GM21367 (cell line): ENCODE results near the gene SPACA9.

ENCODE experiments used
- ATAC-seq: cut with Tn5 transposase; IDR thresholded peaks from one replicate; pipeline ENCODE4 v1.9.1; 2021; ENCODE audit not compliant: unreplicated experiment

The SPACA9 gene

GRCh38 chr9:132878695-132879456, at the start of gene SPACA9:
Gene SPACA9 (plus strand): TSS chr9:132878898. CDS start chr9:132883948, 5,050 bp downstream.
- ATAC-seq, result no peak

GRCh38 chr9:132832171-132832881, 46.4 kb upstream of the SPACA9 start:
- no peak for ATAC-seq

DNA sequence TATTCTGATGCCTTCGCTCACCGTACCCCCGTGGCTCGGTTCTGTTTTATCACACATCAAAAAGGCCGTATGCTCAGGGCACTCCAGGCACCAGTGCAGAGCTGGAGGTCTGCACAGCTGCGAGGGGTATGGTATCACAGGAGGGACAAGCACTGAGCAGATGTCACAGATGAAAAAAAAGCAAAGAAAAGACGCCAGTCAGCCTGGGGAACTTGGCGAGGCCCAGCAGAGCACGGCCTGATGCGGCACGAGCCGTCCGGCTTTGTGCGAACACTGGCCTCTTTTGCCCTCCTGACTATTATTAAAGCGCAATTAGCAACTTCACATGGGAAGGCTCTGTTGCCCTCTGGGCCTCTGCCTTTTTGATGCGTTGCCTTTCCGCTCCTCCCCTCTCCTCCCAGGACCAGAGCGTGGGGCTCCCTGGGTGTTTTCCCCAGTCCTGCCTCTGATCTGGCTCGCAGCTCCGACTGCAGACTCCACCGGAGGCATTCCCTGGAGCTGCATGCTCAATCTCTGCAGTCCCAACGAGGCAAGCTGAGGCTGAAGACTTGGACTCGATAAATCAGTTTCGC, 45.1 kb upstream of the SPACA9 start:
- no peak for ATAC-seq

- ATAC-seq, result no peak
Observed at GRCh38 chr9:132834343-132834742, 44.4 kb upstream of the SPACA9 start.

- no peak for ATAC-seq
Observed at GRCh38 chr9:132837501-132838286, 41.0 kb upstream of the SPACA9 start.

DNA sequence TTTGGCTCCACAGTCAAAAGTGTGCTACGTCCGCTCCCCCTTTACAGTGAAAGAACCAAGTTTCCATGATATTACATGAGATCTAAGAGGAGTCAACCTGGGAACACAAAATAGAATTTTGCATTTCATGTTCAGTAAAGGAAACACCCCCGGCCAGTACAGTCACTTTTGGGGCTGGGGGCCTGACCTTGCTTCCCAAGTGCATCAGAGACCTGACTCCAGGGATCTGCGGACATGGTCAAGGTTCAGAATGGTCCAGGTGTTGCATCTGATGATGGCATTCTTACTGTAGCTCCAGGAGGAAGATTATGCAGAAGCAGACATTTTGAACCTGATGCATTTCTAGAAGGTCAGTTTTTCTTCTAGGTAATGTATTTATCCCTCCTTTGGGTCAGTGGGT, 40.4 kb upstream of the SPACA9 start:
- no peak for ATAC-seq

GRCh38 chr9:132840980-132841379, 37.7 kb upstream of the SPACA9 start:
- no peak for ATAC-seq

GRCh38 chr9:132842124-132843044, 36.3 kb upstream of the SPACA9 start:
- ATAC-seq, result no peak

GRCh38 chr9:132846109-132846917, 32.4 kb upstream of the SPACA9 start:
- no peak for ATAC-seq

DNA sequence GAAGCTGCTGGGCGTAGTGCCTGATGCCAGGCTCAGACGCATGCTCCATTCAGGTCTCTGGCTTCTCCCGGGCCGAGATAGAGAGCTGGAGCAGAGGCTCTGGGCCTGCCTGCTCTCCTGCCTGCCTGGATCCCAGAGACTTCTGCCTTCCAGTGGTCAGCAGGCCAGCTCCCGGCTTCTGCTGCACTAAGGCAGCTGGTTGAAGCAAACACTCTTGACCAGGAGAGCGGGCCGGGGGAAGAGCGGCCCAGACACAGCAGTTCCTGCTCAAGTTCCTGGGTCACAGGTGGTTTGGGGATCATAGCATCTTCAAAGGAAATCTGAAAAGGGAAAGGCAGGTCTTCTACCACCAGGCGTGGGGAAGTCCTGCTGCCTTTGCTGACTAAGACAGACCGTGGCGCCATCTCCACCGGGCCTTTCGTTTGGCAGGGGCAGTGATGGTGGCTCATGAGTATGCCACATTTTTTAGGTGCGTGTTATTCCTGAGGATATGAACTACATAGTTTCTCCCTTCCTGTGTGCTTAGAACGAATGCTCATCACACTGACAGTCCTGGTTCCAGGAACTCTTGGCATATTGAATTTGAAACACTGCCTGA, 31.7 kb upstream of the SPACA9 start:
- ATAC-seq, result no peak

- no peak for ATAC-seq
Observed at GRCh38 chr9:132849185-132849706, 29.5 kb upstream of the SPACA9 start.

- ATAC-seq, result no peak
Observed at GRCh38 chr9:132853482-132853881, 25.2 kb upstream of the SPACA9 start.

- no peak for ATAC-seq
Observed at GRCh38 chr9:132854832-132855231, 23.9 kb upstream of the SPACA9 start.

DNA sequence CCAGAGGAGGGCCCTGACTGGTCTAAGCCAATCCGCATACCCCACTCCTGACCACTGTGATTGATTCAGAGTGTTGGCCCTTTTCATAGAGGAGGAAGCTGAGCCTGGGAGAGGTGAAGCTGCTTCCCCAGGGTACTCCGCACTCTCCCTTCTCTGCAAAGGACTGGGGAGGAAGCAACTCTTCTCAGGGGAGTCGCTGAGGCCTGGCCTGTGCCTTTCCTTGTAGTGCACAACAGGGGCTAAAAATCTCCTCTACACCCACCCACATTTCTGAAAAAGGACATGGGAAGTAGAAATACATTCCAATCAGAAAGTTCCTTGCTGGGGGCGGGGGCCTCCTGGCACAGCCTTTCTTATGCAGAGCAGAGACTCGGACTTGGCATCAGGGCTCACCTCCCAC, 22.8 kb upstream of the SPACA9 start:
- no peak for ATAC-seq

DNA sequence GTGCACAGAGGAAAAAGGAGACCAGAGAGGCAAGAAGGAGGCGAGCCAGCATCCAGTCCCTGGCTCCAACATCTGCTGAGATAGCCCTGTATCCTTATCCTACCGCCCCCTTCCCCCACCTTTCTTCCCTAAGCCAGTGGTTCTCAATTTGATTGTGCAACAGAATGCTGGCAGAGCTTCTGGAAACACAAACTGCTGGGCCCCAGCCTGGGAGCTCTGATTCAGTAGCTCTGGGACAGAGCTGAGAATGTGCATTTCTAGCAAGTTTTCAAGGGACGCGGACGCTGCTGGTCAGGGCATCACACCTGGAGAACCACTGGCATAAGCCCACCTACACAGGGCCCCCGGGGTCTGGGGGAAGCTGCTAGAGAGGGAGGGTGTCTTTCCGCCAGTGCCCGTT, 21.7 kb upstream of the SPACA9 start:
- no peak for ATAC-seq

GRCh38 chr9:132857616-132858342, 20.9 kb upstream of the SPACA9 start:
- no peak for ATAC-seq

DNA sequence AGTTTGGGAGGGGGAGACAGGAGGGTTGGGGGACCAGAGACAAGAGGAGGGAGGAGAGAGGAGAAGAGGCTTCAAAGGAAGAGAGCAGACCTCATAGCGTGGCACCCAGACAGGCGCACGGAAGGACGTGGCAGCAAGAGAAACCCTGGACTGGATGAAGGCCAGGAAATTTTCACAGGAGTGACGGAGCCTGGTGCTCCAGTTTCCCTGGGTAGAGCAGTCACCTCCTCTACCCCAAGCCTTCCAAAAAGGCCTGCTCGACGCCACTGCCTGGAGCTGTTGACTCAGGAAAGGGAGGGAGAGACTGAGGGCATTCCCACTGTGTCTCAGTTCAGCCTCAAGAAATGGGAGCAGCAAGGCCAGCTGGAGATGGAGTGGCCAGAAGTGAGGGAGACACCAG, 19.9 kb upstream of the SPACA9 start:
- ATAC-seq, result no peak

DNA sequence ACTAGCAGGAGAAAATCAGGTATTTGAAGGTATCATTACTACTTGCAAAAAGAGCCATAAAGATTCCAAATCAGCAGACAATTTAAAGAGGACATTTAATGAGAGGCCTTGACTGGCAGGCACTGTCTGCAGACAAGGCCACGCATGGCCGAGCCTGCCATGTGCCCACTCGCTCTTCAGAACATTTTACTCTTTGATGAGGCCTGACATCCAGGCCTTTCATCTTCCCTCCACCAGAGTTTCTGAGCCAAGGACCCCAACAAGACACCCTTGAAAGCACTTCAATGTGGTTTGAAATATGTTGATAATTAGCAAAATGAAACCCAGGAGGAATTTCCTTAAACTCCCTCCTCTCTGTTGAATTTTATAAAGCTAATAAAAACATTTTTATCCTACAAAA, 17.0 kb upstream of the SPACA9 start:
- no peak for ATAC-seq
